HepG2 (cell line): ENCODE results near the gene RIOK3. TPM values are rescaled to one million over a fixed set of nuclear protein-coding genes. Genes with fewer than 3 reads are reported as not detected.

Source experiments
- ATAC-seq: fragments of 200-7000 bp; cut with Tn5 transposase; 3 replicates; pipeline ENCODE4 v1.9.1; 2020; ENCODE audit warnings: mild to moderate bottlenecking, moderate library complexity
- BruUV-seq: library from RNA; stranded (reverse); fragments of 400-500 nt; replicated peaks from 2 replicates; lab custom pipeline; 2021; lab: Mats Ljungman, UMichigan
- CTCF ChIA-PET: fragments of 300-600 bp; formaldehyde crosslinking; extraction: SDS; loops from one replicate; lab custom pipeline; 2021; ENCODE audit warnings: low total read pairs, inconsistent platforms, low intra/inter-chr PET ratio; lab: Yijun Ruan, JAX
- POLR2A ChIA-PET: fragments of 350-600 bp; sonication (Branson Sonifier 250); formaldehyde crosslinking; loops from one replicate; lab custom pipeline; 2020; ENCODE audit warnings: antibody characterized with exemption, inconsistent platforms; lab: Yijun Ruan, JAX
- DNase-seq: peaks from one replicate; pipeline ENCODE4 v3.0.0-alpha.2; 2015; ENCODE audit warnings: low spot score
- FAIRE-seq: peaks from 3 replicates; lab custom pipeline; 2011; peaks lifted over from hg19 to GRCh38; lab: Jason Lieb, UNC
- H2AFZ ChIP-seq: one replicate; pipeline ENCODE4 v1.6.1; 2011; ENCODE audit warnings: low read length, inconsistent platforms
- H3K27ac ChIP-seq: fragments of 300-600 bp; 3 replicates; pipeline ENCODE4 v1.8.0; 2011; ENCODE audit warnings: mixed run types, mild to moderate bottlenecking, mixed read lengths, low read length, inconsistent platforms; ENCODE audit not compliant: insufficient read depth; ENCODE audit errors: extremely low read length
- H3K27me3 ChIP-seq, 2 experiments: fragments of 200-600 bp in 1 of 2; 2 replicates in 1 of 2; 3 replicates in 1 of 2; pipeline versions ENCODE4 v1.6.0 to v1.8.0; 2011; ENCODE audit warnings: low read length in 2 of 2, mild to moderate bottlenecking in 2 of 2, moderate library complexity in 2 of 2, inconsistent platforms in 1 of 2; ENCODE audit not compliant: insufficient read depth in 2 of 2, control insufficient read depth in 1 of 2
- H3K36me3 ChIP-seq, 2 experiments: fragments of 200-600 bp in 1 of 2; replicated peaks in 1 of 2; 2 replicates in 1 of 2; 3 replicates in 1 of 2; pipeline versions ENCODE4 v1.5.1 to v1.8.0; 2011; ENCODE audit warnings: low read length in 2 of 2, inconsistent platforms in 1 of 2; ENCODE audit not compliant: insufficient read depth in 2 of 2, control insufficient read depth in 1 of 2
- H3K4me1 ChIP-seq: 2 replicates; pipeline ENCODE4 v1.5.1; 2012; ENCODE audit warnings: low read length, inconsistent platforms; ENCODE audit not compliant: insufficient read depth
- H3K4me2 ChIP-seq: 2 replicates; pipeline ENCODE4 v1.6.0; 2011; ENCODE audit warnings: low read depth, low read length, inconsistent platforms
- H3K4me3 ChIP-seq, 3 experiments: fragments of 200-600 bp in 1 of 3; sonication (generic), shearing (Covaris generic) in 1 of 3; replicated peaks in 1 of 3; 2 replicates each; pipeline ENCODE4 v1.5.1; 2011 to 2016; ENCODE audit warnings: low read length in 3 of 3, inconsistent platforms in 2 of 3, low read depth in 2 of 3, mild to moderate bottlenecking in 2 of 3, control low read depth in 1 of 3, mixed read lengths in 1 of 3; ENCODE audit not compliant: insufficient read depth in 1 of 3
- H3K79me2 ChIP-seq: one replicate; pipeline ENCODE4 v1.6.1; 2011; ENCODE audit warnings: low read length, inconsistent platforms; ENCODE audit not compliant: insufficient read depth
- H3K9ac ChIP-seq: 2 replicates; pipeline ENCODE4 v1.6.0; 2011; ENCODE audit warnings: mild to moderate bottlenecking, low read depth, low read length, inconsistent platforms; ENCODE audit not compliant: insufficient read depth
- H3K9me3 ChIP-seq: 2 replicates; pipeline ENCODE4 v1.5.1; 2012; ENCODE audit warnings: mild to moderate bottlenecking, low read length
- H4K20me1 ChIP-seq: 2 replicates; pipeline ENCODE4 v1.6.0; 2011; ENCODE audit warnings: inconsistent platforms, mild to moderate bottlenecking, low read length, moderate library complexity; ENCODE audit not compliant: insufficient read depth
- GATAD2A ChIP-seq: IDR thresholded peaks from 2 replicates; pipeline ENCODE4 v1.6.1; 2016
- HCFC1 ChIP-seq: fragments of 150-350 bp; IDR thresholded peaks from 2 replicates; pipeline ENCODE4 v1.6.1; 2014; ENCODE audit warnings: low read depth, low read length
- KDM5A ChIP-seq: fragments of 200-600 bp; sonication (generic); IDR thresholded peaks from 2 replicates; pipeline ENCODE4 v1.7.0; 2018; ENCODE audit warnings: antibody characterized with exemption, mild to moderate bottlenecking, low read length, borderline replicate concordance
- MAF1 ChIP-seq: sonication (generic); formaldehyde crosslinking; IDR thresholded peaks from 2 replicates; pipeline ENCODE4 v1.5.0; 2020; ENCODE audit warnings: missing genetic modification reagents, borderline replicate concordance
- MAFF ChIP-seq: IDR thresholded peaks from 2 replicates; pipeline ENCODE4 v1.6.1; 2011; ENCODE audit warnings: low read depth, low read length, improper control_type of control experiment
- MLLT10 ChIP-seq: sonication (generic); formaldehyde crosslinking; IDR thresholded peaks from 2 replicates; pipeline ENCODE4 v1.4.0; 2020; ENCODE audit warnings: missing genetic modification reagents
- RBM39 ChIP-seq: fragments of 200-400 bp; formaldehyde crosslinking; IDR thresholded peaks from one replicate; pipeline ENCODE4 v1.6.1; 2018; ENCODE audit warnings: antibody characterized with exemption, mild to moderate bottlenecking, low read depth, low read length; ENCODE audit not compliant: poor library complexity, severe bottlenecking
- THAP11 ChIP-seq: IDR thresholded peaks from 2 replicates; pipeline ENCODE4 v1.6.1; 2016; ENCODE audit warnings: missing biosample characterization, missing genetic modification reagents
- TOPORS ChIP-seq: sonication (generic); formaldehyde crosslinking; IDR thresholded peaks from 2 replicates; pipeline ENCODE4 v1.8.0; 2023; ENCODE audit warnings: mild to moderate bottlenecking, missing genetic modification reagents
- U2AF1 ChIP-seq: fragments of 200-400 bp; formaldehyde crosslinking; optimal IDR thresholded peaks from 2 replicates; pipeline ENCODE3; 2017; ENCODE audit warnings: mild to moderate bottlenecking, low read depth, low read length
- ZC3H4 ChIP-seq: sonication (generic); formaldehyde crosslinking; IDR thresholded peaks from 2 replicates; pipeline ENCODE4 v1.4.0; 2020; ENCODE audit warnings: missing genetic modification reagents, borderline replicate concordance
- ZNF253 ChIP-seq: sonication (generic); formaldehyde crosslinking; IDR thresholded peaks from 2 replicates; pipeline ENCODE4 v1.8.0; 2022; ENCODE audit warnings: mild to moderate bottlenecking, missing genetic modification reagents, borderline replicate concordance
- ZNF430 ChIP-seq: sonication (generic); formaldehyde crosslinking; IDR thresholded peaks from 2 replicates; pipeline ENCODE4 v1.9.0; 2021; ENCODE audit warnings: mild to moderate bottlenecking, missing genetic modification reagents
- ZNF552 ChIP-seq: sonication (generic); formaldehyde crosslinking; IDR thresholded peaks from 2 replicates; pipeline ENCODE4 v1.9.0; 2022; ENCODE audit warnings: missing genetic modification reagents, mild to moderate bottlenecking, borderline replicate concordance
- WGBS: methylation state at CpG from one replicate; pipeline ENCODE4 v1.1.6; 2017; ENCODE audit warnings: low lambda C conversion rate; 5-methylcytosine and 5-hydroxymethylcytosine counted together
- in situ Hi-C: cut with HindIII; loops from 2 replicates; pipeline ENCODE4 v1.10.0; 2017; ENCODE audit warnings: low pct_unique_long_range_greater_than_20kb; ENCODE audit not compliant: extremely low pct_ligation_motif_present
- intact Hi-C: fragments of 100-400 bp; cut with micrococcal nuclease; formaldehyde crosslinking; loops from one replicate; pipeline ENCODE4 v1.10.0; 2022; ENCODE audit not compliant: unreplicated experiment
- polyA plus RNA-seq, 8 experiments: library from polyadenylated mRNA; depleted of rRNA in 3 of 8; stranded (reverse) in 7 of 8; unstranded in 1 of 8; fragments of >200 nt; fragmentation: Illumina TruSeq in 4 of 8; extraction: Trizol in 4 of 8; gene quantifications; 2 replicates each; pipeline versions ENCODE4 v1.2.1 to v1.2.3, GENCODE V29; 2011 to 2016; ENCODE audit warnings: low read depth in 4 of 8, missing spikeins in 1 of 8, mixed read lengths in 1 of 8; ENCODE audit not compliant: insufficient read depth in 1 of 8
- total RNA-seq, 5 experiments: library from RNA; depleted of rRNA; stranded (reverse); fragments of >200 nt; fragmentation: Illumina TruSeq; extraction: Trizol; gene quantifications; 2 replicates each; pipeline ENCODE4 v1.2.3, GENCODE V29; 2016; ENCODE audit warnings: low read depth in 1 of 5
- TF ChIP-seq, protein P1 (sequence below): sonication (generic); formaldehyde crosslinking; IDR thresholded peaks from 2 replicates; pipeline ENCODE4 v1.8.1; 2023; ENCODE audit warnings: mild to moderate bottlenecking, moderate library complexity, missing genetic modification reagents
- TF ChIP-seq, protein P2 (sequence below): sonication (generic); formaldehyde crosslinking; conservative IDR thresholded peaks from 2 replicates; pipeline ENCODE4 v1.4.0; 2020; ENCODE audit warnings: missing genetic modification reagents

RIOK3 gene
- total and polyA plus RNA-seq, 2 of the 13 experiments (the other 11 are each of a cell fraction or from before 2014, with no cell fraction given): 26.7 to 36.0 TPM

DNA sequence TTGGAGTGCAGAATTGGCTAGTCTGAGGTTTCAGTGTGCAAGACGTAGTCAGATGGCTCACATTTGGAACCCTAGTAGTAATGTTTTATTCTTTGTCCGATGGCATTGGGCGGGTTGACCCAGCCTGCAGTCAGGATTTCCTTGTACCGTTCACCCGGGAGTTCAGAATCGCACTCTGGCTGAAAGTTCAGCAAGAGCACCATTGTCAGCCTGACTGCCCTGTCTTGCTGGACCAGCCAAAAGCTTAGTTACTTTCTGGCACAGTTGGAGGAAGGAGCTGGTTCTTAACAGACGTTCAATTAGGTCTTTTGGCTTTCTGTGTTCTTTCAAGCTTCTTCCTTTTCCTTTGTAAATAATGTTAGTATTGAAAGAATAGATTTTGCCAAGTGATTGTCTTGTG lies 68.8 kb downstream of the RIOK3 start:
- Histone ChIP-seq H3K36me3 (peaks cover 13 to 70% of the 10 kb centered on the region in 2 experiments; a peak in 4 of 5 replicates), H3K9ac (no peak overlapping the region), H3K27me3 (no peaks in the 10 kb centered on the region), H3K9me3 (no peaks in the 10 kb centered on the region), H4K20me1 (no peaks in the 10 kb centered on the region), H3K27ac (no peak overlapping the region), H3K4me1 (0 out of 2 replicates have a peak, but pooled peaks cover 6% of the 10 kb centered on the region), H2AFZ (no peak overlapping the region), H3K4me2 (no peak overlapping the region), H3K79me2 (no peaks in the 10 kb centered on the region), H3K4me3 (no peak overlapping the region)
- ChIA-PET CTCF (no interaction called here), POLR2A (no interaction called here)
- no TSS peak for BruUV-seq
- ATAC-seq (no peak), DNase-seq (no peak), FAIRE-seq (no peak)
- intact Hi-C loops: no loop called here
- in situ Hi-C loops: no loop called here
- no peak for TF ChIP-seq MAFF
- TF ChIP-seq HCFC1: no peak
- TF ChIP-seq ZNF552 (CRISPR knock-in tag): no peak
- TF ChIP-seq U2AF1: no peak
- WGBS: 97% methylated on average over 7 of the region's 7 CpGs

- Histone ChIP-seq H3K36me3 (peaks cover 12 to 64% of the 10 kb centered on the region in 2 experiments; a peak in 4 of 5 replicates), H3K4me3 (no peak overlapping the region), H3K79me2 (no peaks in the 10 kb centered on the region), H3K27ac (no peak overlapping the region), H3K9ac (no peak overlapping the region), H3K4me2 (no peak overlapping the region), H3K27me3 (no peaks in the 10 kb centered on the region), H3K9me3 (no peaks in the 10 kb centered on the region), H4K20me1 (no peaks in the 10 kb centered on the region), H3K4me1 (0 out of 2 replicates have a peak, but pooled peaks cover 6% of the 10 kb centered on the region), H2AFZ (no peak overlapping the region)
- intact Hi-C loops (no loop called here), in situ Hi-C loops (no loop called here)
- no peak for FAIRE-seq
- ChIA-PET POLR2A (no interaction called here), CTCF (no interaction called here)
- 93% methylated on average over 12 of the region's 12 CpGs for WGBS
- no peak for DNase-seq
- no TSS peak for BruUV-seq
- peak; percentile 6; the same call in 1 of the 3 replicates for ATAC-seq
- TF ChIP-seq MLLT10 (no peak), THAP11 (CRISPR knock-in tag) (no peak), GATAD2A (CRISPR knock-in tag) (no peak), ZC3H4 (no peak), ZNF430 (CRISPR knock-in tag) (no peak), ZNF253 (no peak), TOPORS (CRISPR knock-in tag) (no peak), RBM39 (no peak), KDM5A (no peak), MAF1 (CRISPR knock-in tag) (no peak)
- TF ChIP-seq, protein P1, sequence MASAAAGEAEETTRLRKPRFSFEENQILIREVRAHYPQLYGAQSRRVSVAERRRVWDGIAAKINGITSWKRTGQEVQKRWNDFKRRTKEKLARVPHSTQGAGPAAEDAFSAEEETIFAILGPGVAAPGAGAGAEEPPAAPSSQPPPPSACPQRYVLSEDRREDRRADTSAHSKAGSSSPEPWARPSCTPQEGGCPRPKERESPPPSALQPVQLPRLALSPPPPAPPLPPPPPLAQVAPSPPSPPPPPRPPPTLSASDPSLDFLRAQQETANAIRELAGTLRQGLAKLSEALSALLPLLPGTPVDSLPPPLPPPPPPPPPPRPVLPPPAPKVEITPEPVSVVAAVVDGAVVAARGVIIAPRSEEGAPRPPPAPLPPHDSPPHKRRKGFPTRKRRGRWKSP (CRISPR knock-in tag): no peak
- TF ChIP-seq, protein P2, sequence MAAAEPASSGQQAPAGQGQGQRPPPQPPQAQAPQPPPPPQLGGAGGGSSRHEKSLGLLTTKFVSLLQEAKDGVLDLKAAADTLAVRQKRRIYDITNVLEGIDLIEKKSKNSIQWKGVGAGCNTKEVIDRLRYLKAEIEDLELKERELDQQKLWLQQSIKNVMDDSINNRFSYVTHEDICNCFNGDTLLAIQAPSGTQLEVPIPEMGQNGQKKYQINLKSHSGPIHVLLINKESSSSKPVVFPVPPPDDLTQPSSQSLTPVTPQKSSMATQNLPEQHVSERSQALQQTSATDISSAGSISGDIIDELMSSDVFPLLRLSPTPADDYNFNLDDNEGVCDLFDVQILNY (CRISPR knock-in tag): no peak
Measured at GRCh38 chr18:23523429-23524212, 70.5 kb downstream of the RIOK3 start.
